ENCODE results near the gene CDX2. TPM values are rescaled to one million over a fixed set of nuclear protein-coding genes. Genes with fewer than 3 reads are reported as not detected.

Gene CDX2
- total RNA-seq, 1 donor from 2014 or later: 11.3 TPM

GRCh38 chr13:27922883-27923612, 46.1 kb downstream of the CDX2 start:
- H3K9me3 Mint-ChIP-seq: no peaks in the 10 kb centered on the region
- no peak overlapping the region for H3K27ac Mint-ChIP-seq
- peaks cover 90% of the 10 kb centered on the region for H3K27me3 Mint-ChIP-seq
- H3K4me3 Mint-ChIP-seq: peak overlapping the region; percentile 65
- H3K36me3 Mint-ChIP-seq: no peaks in the 10 kb centered on the region
- H3K4me1 Mint-ChIP-seq (ENCODE audit: unreplicated experiment): peaks cover 4% of the 10 kb centered on the region
- no peak for TF ChIP-seq CTCF (conservative IDR thresholded peaks at IDR 0.05)
- DNase-seq (ENCODE audit: extremely low spot score, unreplicated experiment): no peak

- H3K4me1 Mint-ChIP-seq (ENCODE audit: unreplicated experiment): peaks cover 6% of the 10 kb centered on the region
- peak overlapping the region; percentile 89 for H3K4me3 Mint-ChIP-seq
- DNase-seq (ENCODE audit: extremely low spot score, unreplicated experiment): no peak
These were observed 46.9 kb downstream of the CDX2 start for GRCh38 chr13:27921961-27922882.

GRCh38 chr13:27921421-27921960, 47.6 kb downstream of the CDX2 start:
- peak overlapping the region; percentile 89 for H3K4me3 Mint-ChIP-seq
- H3K27me3 Mint-ChIP-seq: peaks cover 90% of the 10 kb centered on the region
- no peak for DNase-seq (ENCODE audit: extremely low spot score, unreplicated experiment)
- no peaks in the 10 kb centered on the region for H3K9me3 Mint-ChIP-seq
- no peaks in the 10 kb centered on the region for H3K36me3 Mint-ChIP-seq
- no peak for TF ChIP-seq CTCF (conservative IDR thresholded peaks at IDR 0.05)
- H3K4me1 Mint-ChIP-seq (ENCODE audit: unreplicated experiment): peaks cover 8% of the 10 kb centered on the region
- no peak overlapping the region for H3K27ac Mint-ChIP-seq

More at GRCh38 chr13:27921961-27922882, 46.9 kb downstream of the CDX2 start:
- Mint-ChIP-seq H3K27me3 (peaks cover 90% of the 10 kb centered on the region), H3K27ac (peak overlapping the region; percentile 34), H3K36me3 (no peaks in the 10 kb centered on the region), H3K9me3 (no peaks in the 10 kb centered on the region)
- no peak for TF ChIP-seq CTCF (conservative IDR thresholded peaks at IDR 0.05)

- H3K27ac Mint-ChIP-seq: peak overlapping the region; percentile 72
- H3K36me3 Mint-ChIP-seq: no peaks in the 10 kb centered on the region
- peaks cover 90% of the 10 kb centered on the region for H3K27me3 Mint-ChIP-seq
- no peak for DNase-seq (ENCODE audit: extremely low spot score, unreplicated experiment)
- no peaks in the 10 kb centered on the region for H3K9me3 Mint-ChIP-seq
- H3K4me3 Mint-ChIP-seq: peak overlapping the region; percentile 89
- H3K4me1 Mint-ChIP-seq (ENCODE audit: unreplicated experiment): peaks cover 8% of the 10 kb centered on the region
- TF ChIP-seq CTCF (conservative IDR thresholded peaks at IDR 0.05): no peak
These were observed 48.3 kb downstream of the CDX2 start for GRCh38 chr13:27920677-27921420.

Measured in type B pancreatic cell (in vitro differentiated cells).